SK-N-SH treated with all-trans-retinoic acid at 6 μM for 48 hours (cell line): ENCODE results near the gene CCND2.

Source experiments
- ATAC-seq: fragments of 200-7000 bp; cut with Tn5 transposase; 3 replicates; pipeline ENCODE4 v1.9.1; 2020; ENCODE audit warnings: mild to moderate bottlenecking, moderate library complexity
- ARNTL ChIP-seq: fragments of 450-650 bp; formaldehyde crosslinking; IDR thresholded peaks from 2 replicates; pipeline ENCODE4 v1.5.0; 2020; ENCODE audit warnings: low read depth, mild to moderate bottlenecking, moderate library complexity, borderline replicate concordance
- BACH2 ChIP-seq: fragments of 250-450 bp; sonication (Bioruptor Pico); IDR thresholded peaks from 2 replicates; pipeline ENCODE4 v1.9.0; 2021; ENCODE audit warnings: mild to moderate bottlenecking, borderline replicate concordance
- CSDC2 ChIP-seq: fragments of 250-450 bp; sonication (Bioruptor Pico); IDR thresholded peaks from 2 replicates; pipeline ENCODE4 v1.5.0; 2020; ENCODE audit warnings: mild to moderate bottlenecking, moderate library complexity
- ESRRG ChIP-seq: fragments of 250-450 bp; sonication (Bioruptor Pico); IDR thresholded peaks from 2 replicates; pipeline ENCODE4 v1.6.1; 2021; ENCODE audit warnings: mild to moderate bottlenecking
- GLIS3 ChIP-seq: fragments of 250-450 bp; sonication (Bioruptor Pico); IDR thresholded peaks from 2 replicates; pipeline ENCODE4 v1.5.0; 2020; ENCODE audit warnings: mild to moderate bottlenecking, moderate library complexity
- ISL1 ChIP-seq: fragments of 250-450 bp; sonication (Bioruptor Pico); IDR thresholded peaks from 2 replicates; pipeline ENCODE4 v2.1.2; 2022; ENCODE audit warnings: mild to moderate bottlenecking, moderate library complexity
- PPARA ChIP-seq: fragments of 250-450 bp; sonication (Bioruptor Pico); IDR thresholded peaks from 2 replicates; pipeline ENCODE4 v1.5.0; 2020; ENCODE audit warnings: mild to moderate bottlenecking, borderline replicate concordance
- RARB ChIP-seq: fragments of 250-450 bp; sonication (Bioruptor Pico); IDR thresholded peaks from 2 replicates; pipeline ENCODE4 v1.8.0; 2021; ENCODE audit warnings: mild to moderate bottlenecking, moderate library complexity
- SNAI2 ChIP-seq: fragments of 250-450 bp; sonication (Bioruptor Pico); IDR thresholded peaks from 2 replicates; pipeline ENCODE4 v1.5.0; 2020; ENCODE audit warnings: mild to moderate bottlenecking, moderate library complexity
- TCF4 ChIP-seq: fragments of 250-450 bp; sonication (Bioruptor Pico); IDR thresholded peaks from 2 replicates; pipeline ENCODE4 v1.8.0; 2021; ENCODE audit warnings: mild to moderate bottlenecking, moderate library complexity, borderline replicate concordance
- TOX ChIP-seq: fragments of 250-450 bp; sonication (Bioruptor Pico); IDR thresholded peaks from 2 replicates; pipeline ENCODE4 v1.8.0; 2021; ENCODE audit warnings: mild to moderate bottlenecking, moderate library complexity, borderline replicate concordance
- ZC3H10 ChIP-seq: fragments of 250-450 bp; sonication (Bioruptor Pico); IDR thresholded peaks from 2 replicates; pipeline ENCODE4 v1.5.1; 2021; ENCODE audit warnings: mild to moderate bottlenecking, moderate library complexity
- ZFP3 ChIP-seq: fragments of 250-450 bp; sonication (Bioruptor Pico); IDR thresholded peaks from 2 replicates; pipeline ENCODE4 v1.5.0; 2020; ENCODE audit warnings: mild to moderate bottlenecking, moderate library complexity
- ZNF565 ChIP-seq: fragments of 450-650 bp; formaldehyde crosslinking; conservative IDR thresholded peaks from 2 replicates; pipeline ENCODE4 v1.5.0; 2020; ENCODE audit warnings: low read depth, mild to moderate bottlenecking, moderate library complexity
- ZNF70 ChIP-seq: fragments of 450-650 bp; formaldehyde crosslinking; IDR thresholded peaks from 2 replicates; pipeline ENCODE4 v1.5.0; 2020; ENCODE audit warnings: mild to moderate bottlenecking, moderate library complexity
- ZNF8 ChIP-seq: fragments of 450-650 bp; formaldehyde crosslinking; IDR thresholded peaks from 2 replicates; pipeline ENCODE4 v1.5.0; 2020; ENCODE audit warnings: mild to moderate bottlenecking, moderate library complexity
- TF ChIP-seq, protein P1 (sequence below): fragments of 250-450 bp; sonication (Bioruptor Pico); IDR thresholded peaks from 2 replicates; pipeline ENCODE4 v1.5.1; 2021; ENCODE audit warnings: mild to moderate bottlenecking, moderate library complexity
- TF ChIP-seq, protein P2 (sequence below): fragments of 250-450 bp; sonication (Bioruptor Pico); IDR thresholded peaks from 2 replicates; pipeline ENCODE4 v1.8.0; 2020; ENCODE audit warnings: mild to moderate bottlenecking, moderate library complexity, borderline replicate concordance
- TF ChIP-seq, protein P3 (sequence below): fragments of 250-450 bp; sonication (Bioruptor Pico); IDR thresholded peaks from 2 replicates; pipeline ENCODE4 v1.5.0; 2020; ENCODE audit warnings: mild to moderate bottlenecking, moderate library complexity
- TF ChIP-seq, protein P4 (sequence below): fragments of 250-450 bp; sonication (Bioruptor Pico); IDR thresholded peaks from 2 replicates; pipeline ENCODE4 v1.5.1; 2020; ENCODE audit warnings: low read depth, mild to moderate bottlenecking, moderate library complexity
- TF ChIP-seq, protein P5 (sequence below): fragments of 250-450 bp; sonication (Bioruptor Pico); IDR thresholded peaks from 2 replicates; pipeline ENCODE4 v1.8.0; 2021; ENCODE audit warnings: low read depth, mild to moderate bottlenecking, moderate library complexity, borderline replicate concordance

The CCND2 gene

DNA sequence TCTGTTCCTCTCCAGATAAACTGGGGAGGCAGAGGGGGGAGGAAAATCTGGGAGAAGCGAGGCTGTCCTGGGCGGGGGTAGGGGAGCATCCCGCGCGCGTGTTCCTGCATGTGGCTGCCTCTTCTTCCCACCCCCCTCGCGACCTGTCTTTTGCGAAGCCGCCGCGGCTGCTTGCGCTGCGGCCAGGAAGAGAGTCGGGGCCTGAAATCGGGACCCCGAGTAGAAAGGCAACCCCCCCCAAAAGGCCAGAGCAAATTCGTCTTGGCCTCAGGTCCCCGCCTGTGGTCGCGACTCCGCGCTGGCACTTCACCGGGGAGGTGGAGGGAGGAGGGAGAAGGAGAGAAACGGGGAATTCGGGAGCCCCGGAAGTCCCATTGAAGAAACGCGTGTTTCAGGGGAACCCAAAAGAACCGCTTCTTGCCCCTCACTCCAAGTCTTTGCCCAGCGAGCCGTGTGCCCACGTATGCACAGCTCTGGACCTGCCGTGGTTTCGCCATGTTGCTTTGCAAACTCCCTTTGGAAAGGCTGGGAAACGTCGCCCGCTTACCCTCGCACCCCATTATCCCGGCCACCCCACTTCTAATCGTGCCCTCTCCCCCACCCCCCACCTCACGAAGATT is 944 bp downstream of the CCND2 start:
- ATAC-seq, result no peak
- TF ChIP-seq, protein P1, sequence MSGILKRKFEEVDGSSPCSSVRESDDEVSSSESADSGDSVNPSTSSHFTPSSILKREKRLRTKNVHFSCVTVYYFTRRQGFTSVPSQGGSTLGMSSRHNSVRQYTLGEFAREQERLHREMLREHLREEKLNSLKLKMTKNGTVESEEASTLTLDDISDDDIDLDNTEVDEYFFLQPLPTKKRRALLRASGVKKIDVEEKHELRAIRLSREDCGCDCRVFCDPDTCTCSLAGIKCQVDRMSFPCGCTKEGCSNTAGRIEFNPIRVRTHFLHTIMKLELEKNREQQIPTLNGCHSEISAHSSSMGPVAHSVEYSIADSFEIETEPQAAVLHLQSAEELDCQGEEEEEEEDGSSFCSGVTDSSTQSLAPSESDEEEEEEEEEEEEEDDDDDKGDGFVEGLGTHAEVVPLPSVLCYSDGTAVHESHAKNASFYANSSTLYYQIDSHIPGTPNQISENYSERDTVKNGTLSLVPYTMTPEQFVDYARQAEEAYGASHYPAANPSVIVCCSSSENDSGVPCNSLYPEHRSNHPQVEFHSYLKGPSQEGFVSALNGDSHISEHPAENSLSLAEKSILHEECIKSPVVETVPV (CRISPR knock-in tag), result no peak
- TF ChIP-seq, protein P2, sequence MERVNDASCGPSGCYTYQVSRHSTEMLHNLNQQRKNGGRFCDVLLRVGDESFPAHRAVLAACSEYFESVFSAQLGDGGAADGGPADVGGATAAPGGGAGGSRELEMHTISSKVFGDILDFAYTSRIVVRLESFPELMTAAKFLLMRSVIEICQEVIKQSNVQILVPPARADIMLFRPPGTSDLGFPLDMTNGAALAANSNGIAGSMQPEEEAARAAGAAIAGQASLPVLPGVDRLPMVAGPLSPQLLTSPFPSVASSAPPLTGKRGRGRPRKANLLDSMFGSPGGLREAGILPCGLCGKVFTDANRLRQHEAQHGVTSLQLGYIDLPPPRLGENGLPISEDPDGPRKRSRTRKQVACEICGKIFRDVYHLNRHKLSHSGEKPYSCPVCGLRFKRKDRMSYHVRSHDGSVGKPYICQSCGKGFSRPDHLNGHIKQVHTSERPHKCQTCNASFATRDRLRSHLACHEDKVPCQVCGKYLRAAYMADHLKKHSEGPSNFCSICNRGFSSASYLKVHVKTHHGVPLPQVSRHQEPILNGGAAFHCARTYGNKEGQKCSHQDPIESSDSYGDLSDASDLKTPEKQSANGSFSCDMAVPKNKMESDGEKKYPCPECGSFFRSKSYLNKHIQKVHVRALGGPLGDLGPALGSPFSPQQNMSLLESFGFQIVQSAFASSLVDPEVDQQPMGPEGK (CRISPR knock-in tag), result no peak
- TF ChIP-seq CSDC2 (CRISPR knock-in tag), result no peak
- TF ChIP-seq ZNF8 (CRISPR knock-in tag), result no peak
- no peak for TF ChIP-seq ZC3H10
- TF ChIP-seq TCF4 (CRISPR knock-in tag), result no peak
- no peak for TF ChIP-seq PPARA (CRISPR knock-in tag)
- TF ChIP-seq ZFP3 (CRISPR knock-in tag), result no peak
- TF ChIP-seq RARB, result no peak
- no peak for TF ChIP-seq ESRRG
- TF ChIP-seq TOX (CRISPR knock-in tag), result no peak
- TF ChIP-seq ZNF565 (CRISPR knock-in tag), result no peak
- no peak for TF ChIP-seq SNAI2 (CRISPR knock-in tag)
- TF ChIP-seq, protein P3, sequence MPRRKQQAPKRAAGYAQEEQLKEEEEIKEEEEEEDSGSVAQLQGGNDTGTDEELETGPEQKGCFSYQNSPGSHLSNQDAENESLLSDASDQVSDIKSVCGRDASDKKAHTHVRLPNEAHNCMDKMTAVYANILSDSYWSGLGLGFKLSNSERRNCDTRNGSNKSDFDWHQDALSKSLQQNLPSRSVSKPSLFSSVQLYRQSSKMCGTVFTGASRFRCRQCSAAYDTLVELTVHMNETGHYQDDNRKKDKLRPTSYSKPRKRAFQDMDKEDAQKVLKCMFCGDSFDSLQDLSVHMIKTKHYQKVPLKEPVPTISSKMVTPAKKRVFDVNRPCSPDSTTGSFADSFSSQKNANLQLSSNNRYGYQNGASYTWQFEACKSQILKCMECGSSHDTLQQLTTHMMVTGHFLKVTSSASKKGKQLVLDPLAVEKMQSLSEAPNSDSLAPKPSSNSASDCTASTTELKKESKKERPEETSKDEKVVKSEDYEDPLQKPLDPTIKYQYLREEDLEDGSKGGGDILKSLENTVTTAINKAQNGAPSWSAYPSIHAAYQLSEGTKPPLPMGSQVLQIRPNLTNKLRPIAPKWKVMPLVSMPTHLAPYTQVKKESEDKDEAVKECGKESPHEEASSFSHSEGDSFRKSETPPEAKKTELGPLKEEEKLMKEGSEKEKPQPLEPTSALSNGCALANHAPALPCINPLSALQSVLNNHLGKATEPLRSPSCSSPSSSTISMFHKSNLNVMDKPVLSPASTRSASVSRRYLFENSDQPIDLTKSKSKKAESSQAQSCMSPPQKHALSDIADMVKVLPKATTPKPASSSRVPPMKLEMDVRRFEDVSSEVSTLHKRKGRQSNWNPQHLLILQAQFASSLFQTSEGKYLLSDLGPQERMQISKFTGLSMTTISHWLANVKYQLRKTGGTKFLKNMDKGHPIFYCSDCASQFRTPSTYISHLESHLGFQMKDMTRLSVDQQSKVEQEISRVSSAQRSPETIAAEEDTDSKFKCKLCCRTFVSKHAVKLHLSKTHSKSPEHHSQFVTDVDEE (CRISPR knock-in tag), result no peak
- TF ChIP-seq BACH2, result no peak
- TF ChIP-seq GLIS3, result no peak
- TF ChIP-seq, protein P4, sequence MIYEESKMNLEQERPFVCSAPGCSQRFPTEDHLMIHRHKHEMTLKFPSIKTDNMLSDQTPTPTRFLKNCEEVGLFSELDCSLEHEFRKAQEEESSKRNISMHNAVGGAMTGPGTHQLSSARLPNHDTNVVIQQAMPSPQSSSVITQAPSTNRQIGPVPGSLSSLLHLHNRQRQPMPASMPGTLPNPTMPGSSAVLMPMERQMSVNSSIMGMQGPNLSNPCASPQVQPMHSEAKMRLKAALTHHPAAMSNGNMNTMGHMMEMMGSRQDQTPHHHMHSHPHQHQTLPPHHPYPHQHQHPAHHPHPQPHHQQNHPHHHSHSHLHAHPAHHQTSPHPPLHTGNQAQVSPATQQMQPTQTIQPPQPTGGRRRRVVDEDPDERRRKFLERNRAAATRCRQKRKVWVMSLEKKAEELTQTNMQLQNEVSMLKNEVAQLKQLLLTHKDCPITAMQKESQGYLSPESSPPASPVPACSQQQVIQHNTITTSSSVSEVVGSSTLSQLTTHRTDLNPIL (CRISPR knock-in tag), result no peak
- TF ChIP-seq, all 23 proteins: peak for 0

DNA sequence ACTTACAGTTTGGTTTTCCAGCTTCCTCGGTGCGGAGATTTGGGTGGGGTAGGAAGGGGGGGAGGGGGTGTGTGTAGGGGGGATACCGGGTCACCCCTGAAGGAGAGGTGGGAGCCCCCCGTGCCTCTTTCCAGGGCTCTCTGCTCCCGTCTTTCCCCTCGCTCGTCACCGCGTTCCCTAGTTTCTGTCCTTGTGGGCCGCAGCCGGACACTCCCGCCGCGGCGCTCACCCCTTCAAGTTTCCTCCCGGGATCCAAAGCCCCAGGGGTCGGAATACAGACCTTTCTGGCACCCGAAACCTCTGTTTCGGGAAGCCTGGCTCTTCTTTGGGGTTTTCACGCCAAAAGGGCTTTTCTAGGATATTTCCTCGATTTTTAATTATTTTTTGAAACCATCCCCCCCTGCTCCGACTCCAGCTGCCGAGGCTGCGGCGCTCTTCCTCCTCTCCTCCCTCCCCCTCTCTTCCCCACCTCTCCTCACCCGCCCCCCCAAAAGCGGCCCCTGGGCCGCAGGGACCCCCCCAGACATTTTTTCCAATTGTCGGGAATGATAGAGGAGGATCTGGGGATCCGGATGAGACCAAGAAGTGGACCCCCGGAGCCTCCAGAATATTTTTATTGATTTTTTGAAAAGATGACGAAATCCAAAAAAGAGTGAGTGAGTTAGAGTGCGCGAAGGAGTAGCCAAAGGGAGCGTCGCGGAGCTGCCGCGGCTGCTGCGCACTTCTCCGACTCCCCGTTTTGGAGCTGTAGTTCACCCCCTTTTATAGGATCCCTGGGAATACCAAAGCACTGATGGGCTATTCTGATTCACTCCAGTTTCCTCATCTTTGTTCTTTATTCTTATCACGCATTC is 1.7 kb downstream of the CCND2 start:
- TF ChIP-seq, protein P1 (CRISPR knock-in tag), result no peak
- TF ChIP-seq, protein P5, sequence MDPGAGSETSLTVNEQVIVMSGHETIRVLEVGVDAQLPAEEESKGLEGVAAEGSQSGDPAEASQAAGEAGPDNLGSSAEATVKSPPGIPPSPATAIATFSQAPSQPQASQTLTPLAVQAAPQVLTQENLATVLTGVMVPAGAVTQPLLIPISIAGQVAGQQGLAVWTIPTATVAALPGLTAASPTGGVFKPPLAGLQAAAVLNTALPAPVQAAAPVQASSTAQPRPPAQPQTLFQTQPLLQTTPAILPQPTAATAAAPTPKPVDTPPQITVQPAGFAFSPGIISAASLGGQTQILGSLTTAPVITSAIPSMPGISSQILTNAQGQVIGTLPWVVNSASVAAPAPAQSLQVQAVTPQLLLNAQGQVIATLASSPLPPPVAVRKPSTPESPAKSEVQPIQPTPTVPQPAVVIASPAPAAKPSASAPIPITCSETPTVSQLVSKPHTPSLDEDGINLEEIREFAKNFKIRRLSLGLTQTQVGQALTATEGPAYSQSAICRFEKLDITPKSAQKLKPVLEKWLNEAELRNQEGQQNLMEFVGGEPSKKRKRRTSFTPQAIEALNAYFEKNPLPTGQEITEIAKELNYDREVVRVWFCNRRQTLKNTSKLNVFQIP (CRISPR knock-in tag), result no peak
- no peak for TF ChIP-seq SNAI2 (CRISPR knock-in tag)
- no peak for TF ChIP-seq ZNF70 (CRISPR knock-in tag)
- no peak for TF ChIP-seq ZNF8 (CRISPR knock-in tag)
- TF ChIP-seq GLIS3, result no peak
- TF ChIP-seq ISL1 (CRISPR knock-in tag), result no peak
- TF ChIP-seq, protein P4 (CRISPR knock-in tag), result no peak
- no peak for TF ChIP-seq PPARA (CRISPR knock-in tag)
- TF ChIP-seq ESRRG, result no peak
- TF ChIP-seq RARB, result no peak
- TF ChIP-seq, protein P3 (CRISPR knock-in tag), result no peak
- no peak for TF ChIP-seq ARNTL (CRISPR knock-in tag)
- no peak for TF ChIP-seq TOX (CRISPR knock-in tag)
- no peak for ATAC-seq
